GM12878 (cell line): ENCODE results near the gene TREML2. TPM values are rescaled to one million over a fixed set of nuclear protein-coding genes. Genes with fewer than 3 reads are reported as not detected.

Experiments used
- ATAC-seq: fragments of 200-7000 bp; cut with Tn5 transposase; 3 replicates; pipeline ENCODE4 v1.9.1; 2020; ENCODE audit warnings: mild to moderate bottlenecking, moderate library complexity
- BruUV-seq: library from RNA; stranded (reverse); fragments of 400-500 nt; replicated peaks from 2 replicates; lab custom pipeline; 2021; lab: Mats Ljungman, UMichigan
- CTCF ChIA-PET: fragments of 300-600 bp; sonication (Branson Sonifier 250); formaldehyde crosslinking; extraction: SDS; loops from one replicate; lab custom pipeline; 2021; ENCODE audit warnings: inconsistent platforms; lab: Yijun Ruan, JAX
- POLR2A ChIA-PET: fragments of 350-600 bp; formaldehyde crosslinking; extraction: SDS; loops from one replicate; lab custom pipeline; 2021; ENCODE audit warnings: inconsistent platforms; lab: Charles Lee
- RAD21 ChIA-PET: fragments of 300-600 bp; sonication (Branson Sonifier 250); formaldehyde crosslinking; loops from one replicate; lab custom pipeline; 2023; ENCODE audit warnings: antibody characterized with exemption; ENCODE audit not compliant: unreplicated experiment; lab: Charles Lee
- SMC1A ChIA-PET: fragments of 300-600 bp; sonication (Branson Sonifier 250); formaldehyde crosslinking; loops from one replicate; lab custom pipeline; 2023; ENCODE audit not compliant: unreplicated experiment, uncharacterized antibody; lab: Charles Lee
- DNase-seq: peaks from one replicate; pipeline ENCODE4 v3.0.0-alpha.2; 2011; ENCODE audit warnings: low read depth, low spot score
- FAIRE-seq: peaks from 3 replicates; lab custom pipeline; 2011; peaks lifted over from hg19 to GRCh38; lab: Jason Lieb, UNC
- H2AFZ ChIP-seq: 2 replicates; pipeline ENCODE4 v1.6.0; 2011; ENCODE audit warnings: low read depth, low read length, control low read depth; ENCODE audit not compliant: control insufficient read depth
- H3K27ac ChIP-seq: 2 replicates; pipeline ENCODE4 v1.5.1; 2011; ENCODE audit warnings: control low read depth; ENCODE audit not compliant: control insufficient read depth, insufficient read depth
- H3K27me3 ChIP-seq, 2 experiments: replicated peaks in 1 of 2; 2 replicates each; pipeline versions ENCODE4 v1.6.0 to v1.6.1; 2011; ENCODE audit warnings: low read length in 1 of 2; ENCODE audit not compliant: control insufficient read depth in 2 of 2, insufficient read depth in 2 of 2
- H3K36me3 ChIP-seq, 2 experiments: 2 replicates each; pipeline ENCODE4 v1.5.1; 2011; ENCODE audit warnings: low read length in 1 of 2; ENCODE audit not compliant: control insufficient read depth in 2 of 2, insufficient read depth in 2 of 2
- H3K4me1 ChIP-seq: 2 replicates; pipeline ENCODE4 v1.6.1; 2011; ENCODE audit warnings: mild to moderate bottlenecking, low read length, moderate library complexity, mixed read lengths; ENCODE audit not compliant: control insufficient read depth, insufficient read depth
- H3K4me2 ChIP-seq: 2 replicates; pipeline ENCODE4 v1.6.0; 2011; ENCODE audit warnings: control low read depth; ENCODE audit not compliant: control insufficient read depth, insufficient read depth
- H3K4me3 ChIP-seq: fragments of 200-600 bp; sonication (generic); 2 replicates; pipeline ENCODE4 v1.5.1; 2016
- H3K79me2 ChIP-seq: 2 replicates; pipeline ENCODE4 v1.6.0; 2011; ENCODE audit warnings: low read length; ENCODE audit not compliant: control insufficient read depth, insufficient read depth
- H3K9ac ChIP-seq: 2 replicates; pipeline ENCODE4 v1.8.0; 2011; ENCODE audit warnings: low read length, control low read depth, mixed read lengths; ENCODE audit not compliant: control insufficient read depth, insufficient read depth
- H3K9me3 ChIP-seq: replicated peaks from 3 replicates; pipeline ENCODE4 v1.5.1; 2011; ENCODE audit warnings: mild to moderate bottlenecking, low read length; ENCODE audit not compliant: control insufficient read depth, insufficient read depth
- H4K20me1 ChIP-seq: 2 replicates; pipeline ENCODE4 v1.6.0; 2011; ENCODE audit not compliant: control insufficient read depth, insufficient read depth
- FOS ChIP-seq: IDR thresholded peaks from 3 replicates; pipeline ENCODE4 v1.6.1; 2011; ENCODE audit warnings: borderline replicate concordance; ENCODE audit not compliant: insufficient read length; ENCODE audit errors: extremely low read depth
- JUND ChIP-seq: IDR thresholded peaks from 2 replicates; pipeline ENCODE4 v1.6.1; 2012; ENCODE audit warnings: low read depth, mild to moderate bottlenecking, low read length, improper control_type of control experiment, moderate library complexity
- MXI1 ChIP-seq: fragments of 150-350 bp; IDR thresholded peaks from 2 replicates; pipeline ENCODE4 v1.6.1; 2011; ENCODE audit warnings: low read depth, mild to moderate bottlenecking, inconsistent platforms, low read length, improper control_type of control experiment
- NFIC ChIP-seq: IDR thresholded peaks from 2 replicates; pipeline ENCODE4 v1.6.1; 2012; ENCODE audit warnings: low read depth, mild to moderate bottlenecking, inconsistent platforms, low read length, moderate library complexity
- SMARCA5 ChIP-seq: fragments of 450-650 bp; IDR thresholded peaks from 2 replicates; pipeline ENCODE4 v1.6.1; 2017; ENCODE audit warnings: mild to moderate bottlenecking
- TCF7 ChIP-seq: IDR thresholded peaks from 2 replicates; pipeline ENCODE4 v1.6.1; 2014; ENCODE audit warnings: antibody characterized with exemption, borderline replicate concordance
- ZBED1 ChIP-seq: IDR thresholded peaks from 2 replicates; pipeline ENCODE4 v1.6.1; 2016; ENCODE audit warnings: borderline replicate concordance
- ZNF24 ChIP-seq: fragments of 450-650 bp; IDR thresholded peaks from 2 replicates; pipeline ENCODE4 v1.6.1; 2017; ENCODE audit warnings: antibody characterized with exemption, mild to moderate bottlenecking
- ZNF622 ChIP-seq: fragments of 450-650 bp; IDR thresholded peaks from 2 replicates; pipeline ENCODE4 v1.6.1; 2017; ENCODE audit warnings: mild to moderate bottlenecking, inconsistent platforms
- WGBS: methylation state at CpG from one replicate; pipeline ENCODE4 v1.1.6; 2016; ENCODE audit warnings: low lambda C conversion rate; ENCODE audit not compliant: insufficient replicate concordance, insufficient coverage; ENCODE audit errors: missing lambda C conversion rate; 5-methylcytosine and 5-hydroxymethylcytosine counted together
- in situ Hi-C: fragments of 300-500 bp; cut with MboI; formaldehyde crosslinking; loops from 9 replicates; pipeline ENCODE4 v1.14.3; 2018; ENCODE audit warnings: mixed read lengths
- intact Hi-C: fragments of 100-400 bp; cut with micrococcal nuclease; formaldehyde crosslinking; loops from one replicate; pipeline ENCODE4 v1.14.2; 2022; ENCODE audit not compliant: unreplicated experiment
- polyA plus RNA-seq, 11 experiments: library from polyadenylated mRNA; depleted of rRNA in 4 of 11; unstranded in 6 of 11; stranded (reverse) in 5 of 11; fragments of >200 nt; fragmentation: Nextera tagmentation in 4 of 11; fragmentation: Illumina TruSeq in 1 of 11; extraction: Ambion mirVana in 4 of 11; extraction: Trizol in 1 of 11; gene quantifications; 1 replicate in 1 of 11; 2 replicates in 10 of 11; pipeline versions ENCODE4 v1.2.1 to v1.2.3, GENCODE V29; 2011 to 2016; ENCODE audit warnings: inconsistent platforms in 2 of 11, missing spikeins in 2 of 11, low read depth in 1 of 11
- total RNA-seq, 4 experiments: library from RNA; depleted of rRNA in 3 of 4; stranded (reverse); fragments of >200 nt in 3 of 4; fragmentation: Illumina TruSeq in 1 of 4; extraction: Trizol in 1 of 4; gene quantifications; 2 replicates each; pipeline versions ENCODE4 v1.2.1 to v1.2.3, GENCODE V29; 2013 to 2021
- TF ChIP-seq, protein P1 (sequence below): IDR thresholded peaks from 2 replicates; pipeline ENCODE4 v1.6.1; 2011; ENCODE audit warnings: borderline replicate concordance, low read depth, mild to moderate bottlenecking, moderate library complexity, low read length; ENCODE audit not compliant: insufficient read depth, poor library complexity, severe bottlenecking
- TF ChIP-seq, protein P2 (sequence below): fragments of 450-650 bp; IDR thresholded peaks from 2 replicates; pipeline ENCODE4 v1.6.1; 2017; ENCODE audit warnings: mild to moderate bottlenecking, moderate library complexity

Gene TREML2
- total and polyA plus RNA-seq, 10 of the 15 experiments (the other 5 are each of a cell fraction or from before 2014, with no cell fraction given), result 0.49 to 9.1 (median 7.3) TPM

DNA sequence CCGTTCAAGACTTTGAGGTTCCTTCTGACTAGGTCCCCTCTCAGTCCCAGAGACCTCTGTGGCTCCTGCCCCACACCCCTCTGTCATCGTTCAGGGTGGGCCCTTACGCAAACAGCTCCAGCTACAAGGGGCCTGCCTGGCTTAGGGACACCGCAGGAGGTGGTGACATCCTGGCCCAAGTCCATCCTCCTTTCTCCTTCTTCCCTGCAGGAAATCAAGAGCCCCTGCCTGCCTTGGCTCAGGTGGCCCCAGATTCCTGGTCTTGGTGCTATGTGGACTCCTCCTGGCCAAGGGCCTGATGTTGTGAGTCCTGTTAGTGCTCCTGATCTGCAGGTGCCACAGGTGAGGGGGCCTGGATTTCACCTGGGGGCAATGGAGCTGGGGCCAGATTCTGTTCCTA, 35.3 kb upstream of the TREML2 start:
- ATAC-seq (no peak), FAIRE-seq (no peak), DNase-seq (no peak)
- no peak overlapping the region for H3K27ac ChIP-seq
- WGBS, result 64% methylated on average over 4 of the region's 4 CpGs
- H3K4me1 ChIP-seq, result no peaks in the 10 kb centered on the region
- no TSS peak for BruUV-seq
- H3K4me3 ChIP-seq, result no peak overlapping the region
- POLR2A ChIA-PET, result no interaction called here
- SMC1A ChIA-PET, result interaction anchor here (1.2 kb wide), 1 partner anchor 54 kb away, joined by 4 read pairs; no protein-coding TSS in a partner anchor
- TF ChIP-seq ZNF24 (no peak), NFIC (no peak), ZBED1 (no peak), JUND (no peak)
- TF ChIP-seq, protein P1, sequence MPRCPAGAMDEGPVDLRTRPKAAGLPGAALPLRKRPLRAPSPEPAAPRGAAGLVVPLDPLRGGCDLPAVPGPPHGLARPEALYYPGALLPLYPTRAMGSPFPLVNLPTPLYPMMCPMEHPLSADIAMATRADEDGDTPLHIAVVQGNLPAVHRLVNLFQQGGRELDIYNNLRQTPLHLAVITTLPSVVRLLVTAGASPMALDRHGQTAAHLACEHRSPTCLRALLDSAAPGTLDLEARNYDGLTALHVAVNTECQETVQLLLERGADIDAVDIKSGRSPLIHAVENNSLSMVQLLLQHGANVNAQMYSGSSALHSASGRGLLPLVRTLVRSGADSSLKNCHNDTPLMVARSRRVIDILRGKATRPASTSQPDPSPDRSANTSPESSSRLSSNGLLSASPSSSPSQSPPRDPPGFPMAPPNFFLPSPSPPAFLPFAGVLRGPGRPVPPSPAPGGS, result no peak
- no peaks in the 10 kb centered on the region for H4K20me1 ChIP-seq
- CTCF ChIA-PET, result interaction anchor here (1.1 kb wide), 1 partner anchor 16 kb away, joined by 3 read pairs; no protein-coding TSS in a partner anchor
- intact Hi-C loops (no loop called here), in situ Hi-C loops (no loop called here)
- no peak overlapping the region for H3K9ac ChIP-seq
- H3K27me3 ChIP-seq, result peaks cover 2 to 4% of the 10 kb centered on the region in 2 experiments; a peak in 3 of 4 replicates
- no peak overlapping the region for H3K4me2 ChIP-seq
- RAD21 ChIA-PET, result no interaction called here
- H2AFZ ChIP-seq, result no peak overlapping the region
- H3K79me2 ChIP-seq, result no peaks in the 10 kb centered on the region
- no peaks in the 10 kb centered on the region for H3K36me3 ChIP-seq
- H3K9me3 ChIP-seq, result no peaks in the 10 kb centered on the region

DNA sequence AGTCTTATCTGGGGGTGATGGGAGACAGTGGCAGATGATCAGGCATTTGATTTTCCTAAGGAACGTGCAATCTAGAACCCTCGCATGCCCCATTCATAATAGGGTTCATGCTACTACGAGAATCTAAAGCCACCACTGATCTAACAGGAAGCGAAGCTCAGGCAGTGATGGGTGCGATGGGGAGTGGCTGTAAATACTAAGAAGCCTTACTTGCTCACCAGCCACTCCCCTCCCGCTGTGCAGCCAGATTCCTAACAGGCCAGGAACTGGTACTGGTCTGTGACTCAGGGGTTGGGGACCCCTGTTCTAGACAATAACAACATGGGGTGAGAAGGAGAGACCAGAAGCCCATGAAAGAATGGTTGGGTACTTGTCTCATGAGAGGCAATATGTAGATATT, 31.7 kb upstream of the TREML2 start:
- H3K36me3 ChIP-seq, result no peaks in the 10 kb centered on the region
- H3K4me1 ChIP-seq, result no peaks in the 10 kb centered on the region
- H2AFZ ChIP-seq, result no peak overlapping the region
- H3K4me2 ChIP-seq, result no peak overlapping the region
- ATAC-seq (no peak), FAIRE-seq (no peak), DNase-seq (no peak)
- H4K20me1 ChIP-seq, result no peaks in the 10 kb centered on the region
- intact Hi-C loops (no loop called here), in situ Hi-C loops (no loop called here)
- ChIA-PET CTCF (interaction anchor here (0.7 to 1.3 kb wide), 2 partner anchors 10 to 19 kb away, joined by 3 to 5 read pairs; no protein-coding TSS in a partner anchor), SMC1A (no interaction called here), POLR2A (no interaction called here), RAD21 (interaction anchor here (0.5 kb wide), 1 partner anchor 73 kb away, joined by 3 read pairs; no protein-coding TSS in a partner anchor)
- BruUV-seq, result no TSS peak
- peaks cover 0 to 2% of the 10 kb centered on the region in 2 experiments; a peak in 2 of 4 replicates for H3K27me3 ChIP-seq
- no peak overlapping the region for H3K4me3 ChIP-seq
- no peak overlapping the region for H3K27ac ChIP-seq
- 52% methylated on average over 6 of the region's 6 CpGs for WGBS
- H3K9ac ChIP-seq, result no peak overlapping the region
- no peaks in the 10 kb centered on the region for H3K9me3 ChIP-seq
- H3K79me2 ChIP-seq, result no peaks in the 10 kb centered on the region
- no peak for TF ChIP-seq FOS
- TF ChIP-seq, protein P2, sequence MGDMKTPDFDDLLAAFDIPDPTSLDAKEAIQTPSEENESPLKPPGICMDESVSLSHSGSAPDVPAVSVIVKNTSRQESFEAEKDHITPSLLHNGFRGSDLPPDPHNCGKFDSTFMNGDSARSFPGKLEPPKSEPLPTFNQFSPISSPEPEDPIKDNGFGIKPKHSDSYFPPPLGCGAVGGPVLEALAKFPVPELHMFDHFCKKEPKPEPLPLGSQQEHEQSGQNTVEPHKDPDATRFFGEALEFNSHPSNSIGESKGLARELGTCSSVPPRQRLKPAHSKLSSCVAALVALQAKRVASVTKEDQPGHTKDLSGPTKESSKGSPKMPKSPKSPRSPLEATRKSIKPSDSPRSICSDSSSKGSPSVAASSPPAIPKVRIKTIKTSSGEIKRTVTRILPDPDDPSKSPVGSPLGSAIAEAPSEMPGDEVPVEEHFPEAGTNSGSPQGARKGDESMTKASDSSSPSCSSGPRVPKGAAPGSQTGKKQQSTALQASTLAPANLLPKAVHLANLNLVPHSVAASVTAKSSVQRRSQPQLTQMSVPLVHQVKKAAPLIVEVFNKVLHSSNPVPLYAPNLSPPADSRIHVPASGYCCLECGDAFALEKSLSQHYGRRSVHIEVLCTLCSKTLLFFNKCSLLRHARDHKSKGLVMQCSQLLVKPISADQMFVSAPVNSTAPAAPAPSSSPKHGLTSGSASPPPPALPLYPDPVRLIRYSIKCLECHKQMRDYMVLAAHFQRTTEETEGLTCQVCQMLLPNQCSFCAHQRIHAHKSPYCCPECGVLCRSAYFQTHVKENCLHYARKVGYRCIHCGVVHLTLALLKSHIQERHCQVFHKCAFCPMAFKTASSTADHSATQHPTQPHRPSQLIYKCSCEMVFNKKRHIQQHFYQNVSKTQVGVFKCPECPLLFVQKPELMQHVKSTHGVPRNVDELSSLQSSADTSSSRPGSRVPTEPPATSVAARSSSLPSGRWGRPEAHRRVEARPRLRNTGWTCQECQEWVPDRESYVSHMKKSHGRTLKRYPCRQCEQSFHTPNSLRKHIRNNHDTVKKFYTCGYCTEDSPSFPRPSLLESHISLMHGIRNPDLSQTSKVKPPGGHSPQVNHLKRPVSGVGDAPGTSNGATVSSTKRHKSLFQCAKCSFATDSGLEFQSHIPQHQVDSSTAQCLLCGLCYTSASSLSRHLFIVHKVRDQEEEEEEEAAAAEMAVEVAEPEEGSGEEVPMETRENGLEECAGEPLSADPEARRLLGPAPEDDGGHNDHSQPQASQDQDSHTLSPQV, result no peak
- no peak for TF ChIP-seq SMARCA5
- TF ChIP-seq TCF7, result no peak
- no peak for TF ChIP-seq MXI1
- TF ChIP-seq ZNF622, result no peak
